GM23338 (cell line): ENCODE data around the gene PXK. TPM values are rescaled to one million over a fixed set of nuclear protein-coding genes. Genes with fewer than 3 reads are reported as not detected.

ENCODE experiments used
- ATAC-seq: fragments of 200-7000 bp; cut with Tn5 transposase; 3 replicates; pipeline ENCODE4 v1.9.1; 2020
- DNase-seq: peaks from one replicate; pipeline ENCODE4 v3.0.0-alpha.2; 2015; ENCODE audit warnings: low spot score
- H2AFZ ChIP-seq: fragments of 200-600 bp; sonication (generic); 2 replicates; pipeline ENCODE4 v1.8.0; 2016; ENCODE audit warnings: antibody characterized with exemption, mild to moderate bottlenecking, moderate library complexity
- H3F3A ChIP-seq: fragments of 200-600 bp; sonication (generic); replicated peaks from 2 replicates; pipeline ENCODE4 v1.8.0; 2017; ENCODE audit warnings: antibody characterized with exemption, mixed run types, low read depth
- H3K27ac ChIP-seq: fragments of 200-600 bp; sonication (generic); 2 replicates; pipeline ENCODE4 v1.6.1; 2016; ENCODE audit warnings: low read depth
- H3K27me3 ChIP-seq: fragments of 200-600 bp; sonication (generic); 2 replicates; pipeline ENCODE4 v1.8.0; 2016; ENCODE audit warnings: mild to moderate bottlenecking, mixed run types, moderate library complexity; ENCODE audit not compliant: insufficient read depth
- H3K36me3 ChIP-seq: fragments of 200-600 bp; sonication (generic); 2 replicates; pipeline ENCODE4 v1.8.0; 2016; ENCODE audit warnings: mild to moderate bottlenecking; ENCODE audit not compliant: insufficient read depth
- H3K4me1 ChIP-seq: fragments of 200-600 bp; sonication (generic); 2 replicates; pipeline ENCODE4 v1.8.0; 2016; ENCODE audit warnings: mild to moderate bottlenecking, moderate library complexity; ENCODE audit not compliant: insufficient read depth
- H3K4me2 ChIP-seq: fragments of 200-600 bp; sonication (generic); 2 replicates; pipeline ENCODE4 v1.7.1; 2017; ENCODE audit warnings: mixed run types
- H3K4me3 ChIP-seq: fragments of 200-600 bp; sonication (generic); 2 replicates; pipeline ENCODE4 v1.6.1; 2016; ENCODE audit warnings: mixed run types
- H3K79me2 ChIP-seq: fragments of 200-600 bp; sonication (generic); replicated peaks from 2 replicates; pipeline ENCODE4 v1.8.0; 2017; ENCODE audit warnings: mild to moderate bottlenecking; ENCODE audit not compliant: insufficient read depth
- H3K9me2 ChIP-seq: fragments of 200-600 bp; sonication (generic); 2 replicates; pipeline ENCODE4 v1.8.0; 2017; ENCODE audit not compliant: insufficient read depth
- H4K20me1 ChIP-seq: fragments of 200-600 bp; sonication (generic); replicated peaks from 2 replicates; pipeline ENCODE4 v1.8.0; 2017; ENCODE audit warnings: mild to moderate bottlenecking; ENCODE audit not compliant: insufficient read depth
- H3K27ac Mint-ChIP-seq: 2 replicates; pipeline ENCODE4 v1.8.0; 2020; ENCODE audit warnings: inconsistent platforms, mild to moderate bottlenecking, moderate library complexity, mixed read lengths
- H3K27me3 Mint-ChIP-seq: 3 replicates; pipeline ENCODE4 v1.8.0; 2022; ENCODE audit warnings: low read depth, mild to moderate bottlenecking, moderate library complexity, mixed read lengths, inconsistent platforms; ENCODE audit not compliant: insufficient read depth, poor library complexity
- H3K36me3 Mint-ChIP-seq: 3 replicates; pipeline ENCODE4 v1.8.0; 2021; ENCODE audit warnings: low read depth, mild to moderate bottlenecking, inconsistent platforms, moderate library complexity, mixed read lengths
- H3K4me1 Mint-ChIP-seq: 3 replicates; pipeline ENCODE4 v1.8.0; 2020; ENCODE audit warnings: mild to moderate bottlenecking, inconsistent platforms, mixed read lengths
- H3K4me3 Mint-ChIP-seq: 3 replicates; pipeline ENCODE4 v1.8.0; 2021; ENCODE audit warnings: moderate library complexity, mild to moderate bottlenecking, inconsistent platforms, mixed read lengths
- H3K9me3 Mint-ChIP-seq: 3 replicates; pipeline ENCODE4 v1.8.0; 2020; ENCODE audit warnings: moderate library complexity, mild to moderate bottlenecking, inconsistent platforms, mixed read lengths
- CREB1 ChIP-seq: fragments of 250-450 bp; sonication (Bioruptor Pico); IDR thresholded peaks from 2 replicates; pipeline ENCODE4 v1.5.0; 2020; ENCODE audit warnings: low read depth, mild to moderate bottlenecking, moderate library complexity
- CTCF ChIP-seq, 2 experiments: fragments of 200-600 bp in 1 of 2; sonication (generic) in 1 of 2; conservative IDR thresholded peaks; 2 replicates each; pipeline versions ENCODE4 v1.5.1 to v1.6.1; 2016 to 2017; ENCODE audit warnings: antibody characterized with exemption in 2 of 2, low read depth in 2 of 2, mild to moderate bottlenecking in 2 of 2, moderate library complexity in 1 of 2
- ETS1 ChIP-seq: IDR thresholded peaks from 2 replicates; pipeline ENCODE4 v1.6.1; 2016; ENCODE audit warnings: antibody characterized with exemption
- EZH2 ChIP-seq: fragments of 200-600 bp; sonication (generic); IDR thresholded peaks from one replicate; pipeline ENCODE4 v1.8.0; 2017; ENCODE audit warnings: antibody characterized with exemption, mild to moderate bottlenecking, low read depth; ENCODE audit not compliant: unreplicated experiment
- EZH2phosphoT487 ChIP-seq: fragments of 200-600 bp; sonication (generic); IDR thresholded peaks from one replicate; pipeline ENCODE4 v1.8.1; 2018; ENCODE audit warnings: antibody characterized with exemption; ENCODE audit not compliant: unreplicated experiment
- REST ChIP-seq: IDR thresholded peaks from one replicate; pipeline ENCODE4 v1.6.1; 2018; ENCODE audit warnings: antibody characterized with exemption; ENCODE audit not compliant: unreplicated experiment
- STAT1 ChIP-seq: IDR thresholded peaks from one replicate; pipeline ENCODE4 v1.6.1; 2016; ENCODE audit warnings: antibody characterized with exemption; ENCODE audit not compliant: unreplicated experiment
- ZNF114 ChIP-seq: fragments of 250-450 bp; sonication (Bioruptor Pico); IDR thresholded peaks from 2 replicates; pipeline ENCODE4 v1.5.0; 2020; ENCODE audit warnings: mild to moderate bottlenecking, moderate library complexity
- ZNF331 ChIP-seq: fragments of 250-450 bp; sonication (Bioruptor Pico); IDR thresholded peaks from 2 replicates; pipeline ENCODE4 v1.5.0; 2020; ENCODE audit warnings: low read depth, mild to moderate bottlenecking, moderate library complexity
- ZNF462 ChIP-seq: fragments of 250-450 bp; sonication (Bioruptor Pico); IDR thresholded peaks from 2 replicates; pipeline ENCODE4 v1.5.0; 2020; ENCODE audit warnings: mild to moderate bottlenecking, moderate library complexity
- polyA plus RNA-seq: library from polyadenylated mRNA; unstranded; fragments of >200 nt; fragmentation: Nextera tagmentation; extraction: Ambion mirVana; gene quantifications from 2 replicates; pipeline ENCODE4 v1.2.1, GENCODE V29; 2016
- total RNA-seq: library from RNA; depleted of rRNA; stranded (reverse); fragments of >200 nt; shearing (Covaris generic); gene quantifications from 2 replicates; pipeline ENCODE4 v1.2.3, GENCODE V29; 2014

Gene PXK
- total and polyA plus RNA-seq, 2 experiments from 2014 or later: 6.4 to 6.5 TPM

- H3K36me3 Mint-ChIP-seq: peaks cover 20% of the 10 kb centered on the region
These were observed 39.8 kb upstream of the PXK start for GRCh38 chr3:58292866-58293265.

More at GRCh38 chr3:58292866-58293265, 39.8 kb upstream of the PXK start:
- no peaks in the 10 kb centered on the region for H3K79me2 ChIP-seq
- no peak for ATAC-seq
- peaks cover 4% of the 10 kb centered on the region; the same call in 1 of the 3 replicates for H3K4me1 Mint-ChIP-seq
- peaks cover 23% of the 10 kb centered on the region for H3K9me3 Mint-ChIP-seq
- H3K27me3 Mint-ChIP-seq: peaks cover 4% of the 10 kb centered on the region
- no peak overlapping the region for H3K4me3 ChIP-seq
- no peak overlapping the region for H3K27ac Mint-ChIP-seq
- no peaks in the 10 kb centered on the region for H4K20me1 ChIP-seq
- H3K36me3 ChIP-seq: no peaks in the 10 kb centered on the region
- no peak overlapping the region for H2AFZ ChIP-seq
- H3K4me3 Mint-ChIP-seq: no peak overlapping the region
- no peaks in the 10 kb centered on the region for H3K27me3 ChIP-seq
- TF ChIP-seq ETS1: no peak
- TF ChIP-seq ZNF462 (CRISPR knock-in tag): no peak
- TF ChIP-seq CREB1 (CRISPR knock-in tag): no peak
- TF ChIP-seq STAT1: no peak
- no peak for TF ChIP-seq ZNF114 (CRISPR knock-in tag)
- TF ChIP-seq CTCF (conservative IDR thresholded peaks at IDR 0.05; ENCODE audit: low read depth in 2 of 2): no peak
- no peak for TF ChIP-seq EZH2
- TF ChIP-seq ZNF331 (CRISPR knock-in tag): no peak
- TF ChIP-seq EZH2phosphoT487: no peak
- no peak for TF ChIP-seq REST
- DNase-seq: no peak
- no peaks in the 10 kb centered on the region for H3K4me1 ChIP-seq
- H3K27ac ChIP-seq: no peak overlapping the region
- no peaks in the 10 kb centered on the region for H3F3A ChIP-seq
- H3K4me2 ChIP-seq: no peak overlapping the region
- H3K9me2 ChIP-seq: no peaks in the 10 kb centered on the region
